HepG2 (cell line): ENCODE data around the gene PKD1L1. TPM values are rescaled to one million over a fixed set of nuclear protein-coding genes. Genes with fewer than 3 reads are reported as not detected.
A peak's percentile ranks its signal among the peaks of the same experiment; 100 is the strongest.

ENCODE experiments used
- HDAC1 ChIP-seq: sonication (generic); formaldehyde crosslinking; IDR thresholded peaks from 2 replicates; pipeline ENCODE4 v1.5.1; 2020; ENCODE audit warnings: mild to moderate bottlenecking, missing genetic modification reagents
- HNF4G ChIP-seq, 2 experiments: sonication (generic) in 1 of 2; formaldehyde crosslinking in 1 of 2; IDR thresholded peaks; 2 replicates each; pipeline versions ENCODE4 v1.4.0 to v1.6.1; 2011 to 2020; ENCODE audit warnings: borderline replicate concordance in 2 of 2, low read depth in 2 of 2, mild to moderate bottlenecking in 2 of 2, low read length in 1 of 2, missing genetic modification reagents in 1 of 2, moderate library complexity in 1 of 2
- HNRNPH1 ChIP-seq: fragments of 200-400 bp; formaldehyde crosslinking; optimal IDR thresholded peaks from 2 replicates; pipeline ENCODE3; 2017; ENCODE audit warnings: mild to moderate bottlenecking, low read depth, low read length
- KLF12 ChIP-seq: sonication (generic); formaldehyde crosslinking; IDR thresholded peaks from 2 replicates; pipeline ENCODE4 v1.4.0; 2020; ENCODE audit warnings: missing genetic modification reagents, borderline replicate concordance
- NFE2L1 ChIP-seq: sonication (generic); formaldehyde crosslinking; IDR thresholded peaks from 2 replicates; pipeline ENCODE4 v1.4.0; 2020; ENCODE audit warnings: missing genetic modification reagents, mild to moderate bottlenecking, borderline replicate concordance
- PLSCR1 ChIP-seq: sonication (generic); formaldehyde crosslinking; IDR thresholded peaks from 2 replicates; pipeline ENCODE4 v1.5.0; 2020; ENCODE audit warnings: missing genetic modification reagents, mild to moderate bottlenecking, borderline replicate concordance
- SAP130 ChIP-seq: IDR thresholded peaks from 2 replicates; pipeline ENCODE4 v1.6.1; 2016; ENCODE audit warnings: low read depth
- SETDB1 ChIP-seq: sonication (generic); formaldehyde crosslinking; IDR thresholded peaks from 2 replicates; pipeline ENCODE4 v1.5.1; 2020; ENCODE audit warnings: missing genetic modification reagents, mild to moderate bottlenecking, borderline replicate concordance
- SRF ChIP-seq: IDR thresholded peaks from 2 replicates; pipeline ENCODE4 v1.6.1; 2011; ENCODE audit warnings: mild to moderate bottlenecking, low read depth, low read length, moderate library complexity
- THYN1 ChIP-seq: sonication (generic); formaldehyde crosslinking; IDR thresholded peaks from 2 replicates; pipeline ENCODE4 v1.8.1; 2023; ENCODE audit warnings: low read depth, mild to moderate bottlenecking, moderate library complexity, missing genetic modification reagents, borderline replicate concordance
- ZFP37 ChIP-seq: sonication (generic); formaldehyde crosslinking; IDR thresholded peaks from 2 replicates; pipeline ENCODE4 v1.4.0; 2020; ENCODE audit warnings: missing genetic modification reagents, borderline replicate concordance
- ZMAT3 ChIP-seq: sonication (generic); formaldehyde crosslinking; conservative IDR thresholded peaks from 2 replicates; pipeline ENCODE4 v1.7.0; 2021; ENCODE audit warnings: missing genetic modification reagents
- ZNF136 ChIP-seq: sonication (generic); formaldehyde crosslinking; IDR thresholded peaks from 2 replicates; pipeline ENCODE4 v1.8.1; 2022; ENCODE audit warnings: low read depth, mild to moderate bottlenecking, moderate library complexity, missing genetic modification reagents
- ZNF143 ChIP-seq: sonication (generic); formaldehyde crosslinking; IDR thresholded peaks from 2 replicates; pipeline ENCODE4 v1.4.0; 2020; ENCODE audit warnings: missing genetic modification reagents
- ZNF24 ChIP-seq: fragments of 450-650 bp; IDR thresholded peaks from 2 replicates; pipeline ENCODE4 v1.6.1; 2017; ENCODE audit warnings: antibody characterized with exemption, mild to moderate bottlenecking
- ZNF333 ChIP-seq: sonication (generic); formaldehyde crosslinking; IDR thresholded peaks from 2 replicates; pipeline ENCODE4 v1.4.0; 2020; ENCODE audit warnings: mild to moderate bottlenecking, missing genetic modification reagents, borderline replicate concordance
- ZNF441 ChIP-seq: sonication (generic); formaldehyde crosslinking; IDR thresholded peaks from 2 replicates; pipeline ENCODE4 v1.7.0; 2021; ENCODE audit warnings: missing genetic modification reagents, borderline replicate concordance
- ZNF883 ChIP-seq: sonication (generic); formaldehyde crosslinking; IDR thresholded peaks from 2 replicates; pipeline ENCODE4 v1.5.1; 2020; ENCODE audit warnings: mild to moderate bottlenecking, missing genetic modification reagents; ENCODE audit errors: not compliant biosample characterization
- ZSCAN20 ChIP-seq: sonication (generic); formaldehyde crosslinking; IDR thresholded peaks from 2 replicates; pipeline ENCODE4 v1.4.0; 2020; ENCODE audit warnings: missing genetic modification reagents, mild to moderate bottlenecking, borderline replicate concordance
- polyA plus RNA-seq, 8 experiments: library from polyadenylated mRNA; depleted of rRNA in 3 of 8; stranded (reverse) in 7 of 8; unstranded in 1 of 8; fragments of >200 nt; fragmentation: Illumina TruSeq in 4 of 8; extraction: Trizol in 4 of 8; gene quantifications; 2 replicates each; pipeline versions ENCODE4 v1.2.1 to v1.2.3, GENCODE V29; 2011 to 2016; ENCODE audit warnings: low read depth in 4 of 8, missing spikeins in 1 of 8, mixed read lengths in 1 of 8; ENCODE audit not compliant: insufficient read depth in 1 of 8
- total RNA-seq, 5 experiments: library from RNA; depleted of rRNA; stranded (reverse); fragments of >200 nt; fragmentation: Illumina TruSeq; extraction: Trizol; gene quantifications; 2 replicates each; pipeline ENCODE4 v1.2.3, GENCODE V29; 2016; ENCODE audit warnings: low read depth in 1 of 5
- TF ChIP-seq, protein P1 (sequence below): IDR thresholded peaks from 2 replicates; pipeline ENCODE4 v1.6.1; 2016; ENCODE audit warnings: missing compliant biosample characterization, missing genetic modification reagents, borderline replicate concordance
- TF ChIP-seq, protein P2 (sequence below), 2 experiments: sonication (generic) in 1 of 2; formaldehyde crosslinking in 1 of 2; IDR thresholded peaks; 2 replicates each; pipeline versions ENCODE4 v1.6.1 to v1.9.0; 2014 to 2022; ENCODE audit warnings: antibody characterized with exemption in 1 of 2, borderline replicate concordance in 1 of 2, inconsistent platforms in 1 of 2, low read depth in 1 of 2, missing genetic modification reagents in 1 of 2

The PKD1L1 gene
- total and polyA plus RNA-seq, 2 of the 13 experiments (the other 11 are each of a cell fraction or from before 2014, with no cell fraction given): 0.01 TPM; not detected in 1

- TF ChIP-seq PLSCR1 (CRISPR knock-in tag): no peak
- TF ChIP-seq SETDB1 (CRISPR knock-in tag): no peak
- TF ChIP-seq NFE2L1 (CRISPR knock-in tag): no peak
- no peak for TF ChIP-seq KLF12 (CRISPR knock-in tag)
- TF ChIP-seq HNRNPH1: no peak
- 0 out of 2 replicates have a peak, but pooled peaks have one; percentile 41 for TF ChIP-seq ZNF441
- TF ChIP-seq ZNF333 (CRISPR knock-in tag): no peak
- 0 out of 2 replicates have a peak, but pooled peaks have one; percentile 23 for TF ChIP-seq ZSCAN20
- TF ChIP-seq ZNF883 (CRISPR knock-in tag): no peak
- TF ChIP-seq ZNF143 (CRISPR knock-in tag): peak; percentile 64
- no peak for TF ChIP-seq ZNF136 (CRISPR knock-in tag)
- peak; percentile 46; the same call in 1 of the 2 replicates for TF ChIP-seq ZNF24
- TF ChIP-seq, protein P1, sequence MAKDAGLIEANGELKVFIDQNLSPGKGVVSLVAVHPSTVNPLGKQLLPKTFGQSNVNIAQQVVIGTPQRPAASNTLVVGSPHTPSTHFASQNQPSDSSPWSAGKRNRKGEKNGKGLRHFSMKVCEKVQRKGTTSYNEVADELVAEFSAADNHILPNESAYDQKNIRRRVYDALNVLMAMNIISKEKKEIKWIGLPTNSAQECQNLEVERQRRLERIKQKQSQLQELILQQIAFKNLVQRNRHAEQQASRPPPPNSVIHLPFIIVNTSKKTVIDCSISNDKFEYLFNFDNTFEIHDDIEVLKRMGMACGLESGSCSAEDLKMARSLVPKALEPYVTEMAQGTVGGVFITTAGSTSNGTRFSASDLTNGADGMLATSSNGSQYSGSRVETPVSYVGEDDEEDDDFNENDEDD (CRISPR knock-in tag): peak; percentile 56; the same call in 1 of the 2 replicates
- TF ChIP-seq ZMAT3 (CRISPR knock-in tag): peak; percentile 71; the same call in 1 of the 2 replicates
- peak; percentile 98 for TF ChIP-seq HDAC1 (CRISPR knock-in tag)
- no peak for TF ChIP-seq THYN1 (CRISPR knock-in tag)
- TF ChIP-seq SRF: no peak
- TF ChIP-seq HNF4G (IDR thresholded peaks at IDR 0.05; ENCODE audit: borderline replicate concordance, low read depth, low read length): peak; percentile 56
- peak; percentile 94 for TF ChIP-seq HNF4G (CRISPR knock-in tag; IDR thresholded peaks at IDR 0.05; ENCODE audit: borderline replicate concordance, low read depth)
- TF ChIP-seq SAP130 (CRISPR knock-in tag): peak; percentile 88
- TF ChIP-seq, protein P2, sequence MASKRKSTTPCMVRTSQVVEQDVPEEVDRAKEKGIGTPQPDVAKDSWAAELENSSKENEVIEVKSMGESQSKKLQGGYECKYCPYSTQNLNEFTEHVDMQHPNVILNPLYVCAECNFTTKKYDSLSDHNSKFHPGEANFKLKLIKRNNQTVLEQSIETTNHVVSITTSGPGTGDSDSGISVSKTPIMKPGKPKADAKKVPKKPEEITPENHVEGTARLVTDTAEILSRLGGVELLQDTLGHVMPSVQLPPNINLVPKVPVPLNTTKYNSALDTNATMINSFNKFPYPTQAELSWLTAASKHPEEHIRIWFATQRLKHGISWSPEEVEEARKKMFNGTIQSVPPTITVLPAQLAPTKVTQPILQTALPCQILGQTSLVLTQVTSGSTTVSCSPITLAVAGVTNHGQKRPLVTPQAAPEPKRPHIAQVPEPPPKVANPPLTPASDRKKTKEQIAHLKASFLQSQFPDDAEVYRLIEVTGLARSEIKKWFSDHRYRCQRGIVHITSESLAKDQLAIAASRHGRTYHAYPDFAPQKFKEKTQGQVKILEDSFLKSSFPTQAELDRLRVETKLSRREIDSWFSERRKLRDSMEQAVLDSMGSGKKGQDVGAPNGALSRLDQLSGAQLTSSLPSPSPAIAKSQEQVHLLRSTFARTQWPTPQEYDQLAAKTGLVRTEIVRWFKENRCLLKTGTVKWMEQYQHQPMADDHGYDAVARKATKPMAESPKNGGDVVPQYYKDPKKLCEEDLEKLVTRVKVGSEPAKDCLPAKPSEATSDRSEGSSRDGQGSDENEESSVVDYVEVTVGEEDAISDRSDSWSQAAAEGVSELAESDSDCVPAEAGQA (IDR thresholded peaks at IDR 0.05; ENCODE audit: low read depth): peak; percentile 65; the same call in 1 of the 2 replicates
- TF ChIP-seq, protein P2 (CRISPR knock-in tag; IDR thresholded peaks at IDR 0.05; ENCODE audit: borderline replicate concordance): no peak
- TF ChIP-seq ZFP37 (CRISPR knock-in tag): no peak; the same call in 1 of the 2 replicates
These were observed 213.8 kb downstream of the PKD1L1 start (continued) for GRCh38 chr7:47734287-47734948.
